Ascending aorta (tissue), 2 donors: ENCODE measurements around the gene IFNGR1. TPM values are rescaled to one million over a fixed set of nuclear protein-coding genes. Genes with fewer than 3 reads are reported as not detected.

Experiments
- DNase-seq, 2 donors: peaks; one replicate each; pipeline ENCODE4 v3.0.0-alpha.2; 2019; ENCODE audit warnings: low spot score in 2 of 2
- H3K27ac ChIP-seq, 2 donors: fragments of 200-600 bp; sonication (generic); one replicate each; pipeline ENCODE4 v1.5.1; 2016 to 2017; ENCODE audit warnings: mild to moderate bottlenecking in 1 of 2
- H3K27me3 ChIP-seq: fragments of 200-600 bp; sonication (generic); one replicate; pipeline ENCODE4 v1.5.1; 2017
- H3K36me3 ChIP-seq, 2 donors: fragments of 200-600 bp; sonication (generic); one replicate each; pipeline ENCODE4 v1.5.1; 2016
- H3K4me1 ChIP-seq, 2 donors: fragments of 200-600 bp; sonication (generic); one replicate each; pipeline ENCODE4 v1.5.1; 2016 to 2017; ENCODE audit warnings: mild to moderate bottlenecking in 1 of 2
- H3K4me3 ChIP-seq, 2 donors: fragments of 200-600 bp; sonication (generic); one replicate each; pipeline ENCODE4 v1.5.1; 2016 to 2017; ENCODE audit warnings: mild to moderate bottlenecking in 1 of 2
- H3K9me3 ChIP-seq, 2 donors: fragments of 200-600 bp; sonication (generic); one replicate each; pipeline ENCODE4 v1.5.1; 2016
- CTCF ChIP-seq, 3 experiments: fragments of 200-600 bp in 2 of 3; fragments of 450-650 bp in 1 of 3; sonication (generic) in 2 of 3; IDR thresholded peaks; one replicate each; pipeline ENCODE4 v1.5.1; 2016 to 2019; ENCODE audit warnings: antibody characterized with exemption in 3 of 3, mild to moderate bottlenecking in 1 of 3, moderate library complexity in 1 of 3
- intact Hi-C: fragments of 100-400 bp; cut with DNase I; formaldehyde crosslinking; loops from one replicate; pipeline ENCODE4 v1.15.1; 2023
- total RNA-seq: library from RNA; depleted of rRNA; stranded (reverse); fragments of >200 nt; gene quantifications from one replicate; pipeline ENCODE4 v1.1.0, GENCODE V29; 2016

Gene IFNGR1
- 47.7 TPM for total RNA-seq

GRCh38 chr6:137218917-137219663, at the start of gene IFNGR1:
Gene IFNGR1 (minus strand): TSS chr6:137219385. CDS start chr6:137219327, 58 bp downstream.
- peaks cover 6 to 46% of the 10 kb centered on the region in 2 donors for H3K4me1 ChIP-seq
- intact Hi-C loops, result loop anchor here (2.0 to 10.0 kb wide), 5 partner anchors 93 to 1724 kb away; partner anchors contain the start of genes AHI1, BCLAF1, PEX7 and TNFAIP3

GRCh38 chr6:137268911-137269310, 49.7 kb upstream of the IFNGR1 start:
- no peaks in the 10 kb centered on the region for H3K27me3 ChIP-seq
- H3K27ac ChIP-seq, result no peak overlapping the region
- H3K4me3 ChIP-seq, result no peak overlapping the region
- intact Hi-C loops, result no loop called here
- H3K36me3 ChIP-seq, result no peaks in the 10 kb centered on the region
- no peak for DNase-seq
- no peak for TF ChIP-seq CTCF (IDR thresholded peaks at IDR 0.05)
- no peaks in the 10 kb centered on the region for H3K9me3 ChIP-seq
- H3K4me1 ChIP-seq, result no peaks in the 10 kb centered on the region

More at GRCh38 chr6:137218917-137219663, at the start of gene IFNGR1:
- Histone ChIP-seq H3K4me3 (peak within 1 kb of the TSS; percentile 87 to 93), H3K27ac (peak within 1 kb of the TSS; percentile 99), H3K36me3 (no peaks in the 10 kb centered on the region), H3K27me3 (no peaks in the 10 kb centered on the region), H3K9me3 (no peaks in the 10 kb centered on the region)
- peak in 1 of 3 experiments; percentile 2 for TF ChIP-seq CTCF (IDR thresholded peaks at IDR 0.05)
- DNase-seq, result peak; percentile 82 to 98

- no peaks in the 10 kb centered on the region for H3K36me3 ChIP-seq
- intact Hi-C loops, result no loop called here
- no peak for TF ChIP-seq CTCF (IDR thresholded peaks at IDR 0.05)
Measured at GRCh38 chr6:137266309-137266586, 47.1 kb upstream of the IFNGR1 start.

GRCh38 chr6:137265561-137266308, 46.5 kb upstream of the IFNGR1 start:
- no peak overlapping the region for H3K4me3 ChIP-seq
- intact Hi-C loops, result no loop called here
- TF ChIP-seq CTCF (IDR thresholded peaks at IDR 0.05), result no peak

More at GRCh38 chr6:137266309-137266586, 47.1 kb upstream of the IFNGR1 start:
- Histone ChIP-seq H3K4me1 (peaks cover 0 to 8% of the 10 kb centered on the region in 2 donors), H3K9me3 (no peaks in the 10 kb centered on the region), H3K27me3 (no peaks in the 10 kb centered on the region), H3K27ac (no peak overlapping the region), H3K4me3 (no peak overlapping the region)
- DNase-seq, result no peak

GRCh38 chr6:137264311-137265075, 45.3 kb upstream of the IFNGR1 start:
- no peaks in the 10 kb centered on the region for H3K36me3 ChIP-seq
- no peaks in the 10 kb centered on the region for H3K27me3 ChIP-seq
- H3K4me1 ChIP-seq, result peaks cover 0 to 12% of the 10 kb centered on the region in 2 donors
- no peak overlapping the region for H3K27ac ChIP-seq
- H3K4me3 ChIP-seq, result no peak overlapping the region
- DNase-seq, result no peak
- intact Hi-C loops, result no loop called here
- no peaks in the 10 kb centered on the region for H3K9me3 ChIP-seq
- no peak for TF ChIP-seq CTCF (IDR thresholded peaks at IDR 0.05)

More at GRCh38 chr6:137265561-137266308, 46.5 kb upstream of the IFNGR1 start:
- no peak for DNase-seq
- Histone ChIP-seq H3K27me3 (no peaks in the 10 kb centered on the region), H3K4me1 (peaks cover 0 to 12% of the 10 kb centered on the region in 2 donors), H3K27ac (no peak overlapping the region), H3K36me3 (no peaks in the 10 kb centered on the region), H3K9me3 (no peaks in the 10 kb centered on the region)
